ENCODE data around the gene EXPH5. TPM values are rescaled to one million over a fixed set of nuclear protein-coding genes. Genes with fewer than 3 reads are reported as not detected.
"Not testable (repeated sequence)": the region's sequence is repeated elsewhere in the genome, so short reads cannot be mapped to it uniquely, and the experiment has no call there.

Gene EXPH5
- total RNA-seq, 1 donor from 2014 or later, result 6.7 TPM

GRCh38 chr11:108601150-108601549 lies 7.6 kb upstream of the EXPH5 start:
- peak; percentile 65 for DNase-seq (ENCODE audit: low read depth)

- no peak for DNase-seq (ENCODE audit: low read depth)
Measured at GRCh38 chr11:108599978-108600377, 6.4 kb upstream of the EXPH5 start.

GRCh38 chr11:108597736-108598355 lies 4.3 kb upstream of the EXPH5 start:
- no peak for DNase-seq (ENCODE audit: low read depth)

- no peak for DNase-seq (ENCODE audit: low read depth)
Measured at GRCh38 chr11:108596701-108597100, 3.1 kb upstream of the EXPH5 start.

- peak; percentile 91 for DNase-seq (ENCODE audit: low read depth)
Measured at GRCh38 chr11:108593923-108594434, 411 bp upstream of the EXPH5 start.

- DNase-seq (ENCODE audit: low read depth), result no peak
Measured at GRCh38 chr11:108592591-108593213, 866 bp downstream of the EXPH5 start.

- no peak for DNase-seq (ENCODE audit: low read depth)
Measured at GRCh38 chr11:108591893-108592292, 1.7 kb downstream of the EXPH5 start.

- no peak for DNase-seq (ENCODE audit: low read depth)
Measured at GRCh38 chr11:108589136-108589535, 4.4 kb downstream of the EXPH5 start.

GRCh38 chr11:108588287-108588686 lies 5.3 kb downstream of the EXPH5 start:
- no peak for DNase-seq (ENCODE audit: low read depth)

GRCh38 chr11:108587109-108587508 lies 6.5 kb downstream of the EXPH5 start:
- DNase-seq (ENCODE audit: low read depth), result no peak

GRCh38 chr11:108586600-108586999 lies 7.0 kb downstream of the EXPH5 start:
- no peak for DNase-seq (ENCODE audit: low read depth)

GRCh38 chr11:108586185-108586584 lies 7.4 kb downstream of the EXPH5 start:
- DNase-seq (ENCODE audit: low read depth), result not testable (repeated sequence)

GRCh38 chr11:108584973-108585372 lies 8.6 kb downstream of the EXPH5 start:
- DNase-seq (ENCODE audit: low read depth), result no peak

GRCh38 chr11:108580645-108581044 lies 12.9 kb downstream of the EXPH5 start:
- DNase-seq (ENCODE audit: low read depth), result no peak

GRCh38 chr11:108580043-108580442 lies 13.5 kb downstream of the EXPH5 start:
- DNase-seq (ENCODE audit: low read depth), result no peak

GRCh38 chr11:108576523-108576922 lies 17.0 kb downstream of the EXPH5 start:
- no peak for DNase-seq (ENCODE audit: low read depth)

GRCh38 chr11:108574675-108575074 lies 18.9 kb downstream of the EXPH5 start:
- DNase-seq (ENCODE audit: low read depth), result no peak

GRCh38 chr11:108571001-108571400 lies 22.6 kb downstream of the EXPH5 start:
- peak; percentile 74 for DNase-seq (ENCODE audit: low read depth)

GRCh38 chr11:108569896-108570295 lies 23.7 kb downstream of the EXPH5 start:
- no peak for DNase-seq (ENCODE audit: low read depth)

GRCh38 chr11:108568195-108568858 lies 25.2 kb downstream of the EXPH5 start:
- no peak for DNase-seq (ENCODE audit: low read depth)

GRCh38 chr11:108565653-108566052 lies 27.9 kb downstream of the EXPH5 start:
- DNase-seq (ENCODE audit: low read depth), result no peak

GRCh38 chr11:108562746-108563581 lies 30.6 kb downstream of the EXPH5 start:
- peak; percentile 58 for DNase-seq (ENCODE audit: low read depth)
